ENCODE measurements around the gene MAP3K14.

- TF ChIP-seq EZH2 (IDR thresholded peaks at IDR 0.05): no peak
- no peak for TF ChIP-seq POLR2AphosphoS5 (IDR thresholded peaks at IDR 0.05; ENCODE audit: borderline replicate concordance, low read depth, low read length)
Measured at GRCh38 chr17:45335721-45336120, 18.9 kb upstream of the MAP3K14 start.

Measured in SK-N-MC (cell line).